Measurements from ENCODE around the gene MTA2.
A peak's percentile ranks its signal among the peaks of the same experiment; 100 is the strongest.
"Not testable (repeated sequence)": the region's sequence is repeated elsewhere in the genome, so short reads cannot be mapped to it uniquely, and the experiment has no call there.

The MTA2 gene

GRCh38 chr11:62565100-62565802 lies 36.4 kb downstream of the MTA2 start:
- DNase-seq: no peak

DNA sequence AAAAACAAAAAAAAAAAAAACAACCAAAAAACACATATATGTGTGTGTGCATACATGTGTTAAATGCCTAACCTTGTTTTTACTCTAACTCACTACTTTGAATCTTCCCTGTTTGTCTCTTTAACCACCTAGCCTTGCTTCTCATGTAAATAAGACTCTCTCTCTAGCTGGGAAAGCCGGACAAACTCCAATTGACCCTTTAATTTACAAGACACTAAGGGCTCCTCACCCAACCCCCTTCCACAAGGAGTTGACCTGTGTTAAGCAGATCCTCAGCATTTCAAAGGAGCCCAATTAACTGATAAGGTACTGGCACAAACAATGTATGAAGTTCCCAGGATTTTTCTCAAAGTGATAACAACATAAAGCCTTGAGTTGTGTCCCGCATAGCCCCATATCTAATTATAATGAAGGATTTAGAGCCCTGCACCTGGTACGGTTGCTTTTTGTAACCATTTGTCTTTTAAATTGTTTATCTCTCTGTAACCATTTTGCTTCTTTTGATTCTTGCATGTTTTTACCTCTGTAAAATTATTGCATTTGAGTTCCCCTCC lies 39.9 kb downstream of the MTA2 start:
- not testable (repeated sequence) for DNase-seq

DNA sequence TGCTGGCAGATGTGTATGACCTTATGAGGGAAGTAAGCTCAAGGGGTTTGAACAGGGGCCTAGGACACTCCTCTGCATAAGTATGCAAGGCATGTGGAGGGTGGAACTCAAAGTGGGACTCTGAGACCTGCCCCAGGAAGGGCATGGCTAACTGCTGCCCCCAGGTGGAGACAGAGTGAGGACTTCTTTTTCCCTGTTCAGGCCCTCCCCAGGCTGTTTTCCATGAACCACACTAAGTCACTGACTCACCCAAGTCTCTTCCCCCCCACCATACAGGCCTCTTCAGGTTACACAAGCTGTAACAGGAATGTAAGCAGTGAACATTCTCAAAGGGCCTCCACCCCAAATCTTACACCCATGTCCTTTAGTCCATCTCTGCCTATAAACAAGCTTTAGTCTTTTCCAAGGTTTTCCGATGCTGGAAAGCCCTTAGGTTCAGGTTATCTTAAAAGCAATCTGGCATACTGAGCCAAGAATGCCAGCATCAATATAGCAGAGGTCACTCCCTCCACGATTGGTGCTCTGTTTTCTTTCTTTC lies 41.0 kb downstream of the MTA2 start:
- peak; percentile 88 for DNase-seq

DNA sequence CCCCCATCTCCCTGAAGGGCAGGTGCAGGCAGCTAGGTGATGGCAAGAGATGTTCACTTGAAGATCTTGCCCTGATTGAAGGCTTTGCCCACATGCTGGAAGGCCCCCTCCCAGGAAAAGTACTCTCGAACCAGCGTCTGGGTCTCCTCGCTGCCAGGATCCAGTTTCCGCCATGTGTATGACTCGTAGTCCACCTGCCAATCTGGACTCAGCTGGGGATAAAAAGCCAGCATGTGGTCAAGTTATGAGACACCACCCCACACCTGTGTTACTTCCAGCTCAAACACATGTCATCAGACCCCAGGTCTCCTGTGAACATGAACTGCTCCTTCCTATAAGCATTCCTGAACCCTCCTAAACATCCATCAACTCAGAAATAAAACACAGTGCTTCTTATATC lies 42.0 kb downstream of the MTA2 start:
- DNase-seq: not testable (repeated sequence)

DNA sequence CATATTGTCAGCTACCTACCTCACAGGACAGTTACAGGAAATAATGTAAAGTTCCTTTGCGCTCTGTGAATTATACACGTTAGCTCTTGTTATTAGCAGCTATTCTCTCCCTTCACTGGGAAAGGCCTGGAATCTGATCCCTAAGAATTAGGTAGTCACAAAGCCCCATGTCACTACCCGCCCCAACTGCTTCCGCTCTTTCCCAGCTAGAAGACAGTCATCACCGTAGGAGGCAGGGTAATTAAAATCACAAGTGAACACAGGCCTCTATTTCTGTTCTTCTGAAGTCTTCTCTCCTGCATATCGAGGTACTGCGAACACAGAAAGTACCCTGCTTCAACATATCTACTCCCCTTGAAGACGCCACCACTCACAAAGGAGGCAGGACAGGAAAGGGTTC lies 42.5 kb downstream of the MTA2 start:
- no peak for DNase-seq

DNA sequence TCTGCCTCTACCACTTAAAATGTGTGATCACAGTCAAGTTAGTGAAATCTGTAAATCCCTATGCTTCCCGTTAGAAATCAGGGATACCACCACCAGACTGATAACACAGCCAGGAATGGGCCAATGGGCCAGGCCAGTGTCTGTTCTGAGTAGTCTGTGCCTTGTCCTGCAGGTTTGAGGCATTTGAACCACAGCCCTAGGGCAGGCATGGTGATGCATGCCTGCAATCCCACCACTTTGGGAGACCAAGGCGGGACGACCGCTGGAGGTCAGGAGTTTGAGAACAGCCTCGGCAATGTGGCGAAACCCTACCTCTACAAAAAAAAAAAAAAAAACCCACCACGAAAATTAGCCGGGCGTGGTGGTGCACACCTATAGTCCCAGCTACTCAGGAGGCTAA lies 43.0 kb downstream of the MTA2 start:
- no peak for DNase-seq

DNA sequence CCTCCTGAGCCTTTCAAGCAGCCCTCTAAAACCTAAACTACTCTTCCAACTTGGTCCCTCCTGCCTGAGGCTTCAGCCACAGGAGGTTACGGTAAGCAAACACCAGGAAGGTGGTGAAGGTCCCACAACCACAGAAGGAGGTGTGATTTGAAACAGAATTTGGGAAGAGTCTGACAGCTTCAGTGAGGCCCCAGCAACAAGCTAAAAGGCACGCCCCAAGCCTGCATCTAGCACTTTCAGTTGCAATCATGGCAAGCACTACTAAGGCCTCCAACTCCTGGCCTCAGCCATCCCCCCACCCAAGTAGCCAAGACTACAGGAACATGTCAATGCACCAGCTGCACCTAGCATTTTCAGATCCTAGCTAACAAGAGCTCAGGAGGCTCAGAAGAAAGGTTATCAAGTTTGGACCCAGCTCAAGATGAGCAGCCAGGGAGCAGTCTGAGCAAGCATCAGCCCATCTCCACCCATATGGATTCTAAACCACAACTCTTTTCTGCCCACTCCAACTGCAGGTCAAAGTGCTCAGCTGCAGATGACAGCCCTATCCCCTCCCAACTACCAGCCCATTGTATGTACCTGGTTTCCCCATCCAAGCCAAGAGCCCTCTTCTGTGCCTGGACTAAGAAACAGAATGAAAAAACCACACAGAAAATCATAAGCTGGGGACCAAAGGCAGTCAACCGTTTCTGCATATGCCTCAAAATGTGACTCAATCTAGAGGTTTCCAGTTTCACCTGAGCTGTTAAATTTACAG lies 44.6 kb downstream of the MTA2 start:
- no peak for DNase-seq

DNA sequence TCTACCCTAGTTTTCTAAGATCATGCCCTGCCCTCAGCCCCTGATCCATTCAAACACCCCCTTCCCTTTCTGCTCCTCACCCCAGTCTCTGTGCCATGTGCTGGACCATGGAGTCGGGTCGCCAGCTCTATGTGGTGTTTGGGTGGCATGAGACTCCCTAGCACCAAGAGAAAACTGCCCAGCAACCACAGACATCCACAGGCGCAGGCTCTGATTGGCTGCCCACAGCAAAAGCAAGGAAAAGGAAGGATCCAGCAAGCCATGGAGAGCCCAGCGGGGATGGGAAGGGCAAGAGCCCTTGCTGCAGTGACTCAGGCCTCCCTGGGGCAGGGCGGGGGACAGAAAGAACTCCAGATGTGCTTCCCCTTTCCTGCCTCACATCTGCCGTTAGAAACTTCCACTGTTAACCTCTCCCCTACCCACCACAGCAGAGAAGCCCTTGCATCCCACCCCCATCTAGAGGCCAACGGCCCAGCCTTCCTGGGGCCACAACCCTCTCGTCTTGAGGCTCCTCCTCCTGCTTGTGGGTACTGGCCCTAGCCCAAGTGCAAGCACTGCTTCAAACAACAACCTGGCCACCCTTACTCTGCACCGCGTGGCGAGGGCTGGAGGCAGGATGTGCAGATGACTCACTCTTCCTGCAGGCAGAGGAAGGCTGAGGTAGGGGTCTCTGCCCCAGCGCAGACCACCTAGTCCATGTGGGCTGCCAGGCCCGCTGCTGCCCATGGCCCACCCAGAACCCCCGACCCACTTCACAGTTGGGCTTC lies 45.4 kb downstream of the MTA2 start:
- DNase-seq: peak; percentile 91

- DNase-seq: peak; percentile 70
Observed at GRCh38 chr11:62555464-62556107, 46.1 kb downstream of the MTA2 start.

- peak; percentile 81 for DNase-seq
Observed at GRCh38 chr11:62554387-62555167, 47.1 kb downstream of the MTA2 start.

DNA sequence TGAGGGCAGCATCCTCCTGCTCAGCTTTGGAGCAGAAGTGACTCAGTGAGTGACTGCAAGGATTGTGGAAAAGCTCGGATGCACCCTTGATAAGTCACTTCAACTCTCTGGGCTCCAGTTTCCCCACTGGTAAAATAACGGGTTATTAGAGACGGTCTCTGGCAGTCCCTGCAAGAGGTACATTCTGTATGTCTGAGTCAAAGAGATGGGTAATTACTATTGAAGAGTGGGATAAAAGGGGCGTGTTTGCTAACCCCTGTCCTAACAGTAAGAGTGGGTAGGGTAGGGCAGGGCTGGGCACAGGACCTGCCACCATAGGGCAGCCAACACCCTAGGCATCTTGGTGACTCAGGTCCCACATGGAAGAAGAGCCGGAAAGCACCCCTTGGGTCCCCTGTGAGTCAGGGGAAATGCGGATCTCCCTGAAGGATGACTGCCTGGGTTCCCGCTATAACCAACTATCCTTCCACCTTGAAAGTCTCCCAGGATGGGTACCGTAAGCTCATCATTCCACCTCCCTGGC lies 47.8 kb downstream of the MTA2 start:
- no peak for DNase-seq

GRCh38 chr11:62553080-62553838 lies 48.4 kb downstream of the MTA2 start:
- DNase-seq: peak; percentile 91

- peak; percentile 64 for DNase-seq
Observed at GRCh38 chr11:62552485-62553079, 49.1 kb downstream of the MTA2 start.

DNA sequence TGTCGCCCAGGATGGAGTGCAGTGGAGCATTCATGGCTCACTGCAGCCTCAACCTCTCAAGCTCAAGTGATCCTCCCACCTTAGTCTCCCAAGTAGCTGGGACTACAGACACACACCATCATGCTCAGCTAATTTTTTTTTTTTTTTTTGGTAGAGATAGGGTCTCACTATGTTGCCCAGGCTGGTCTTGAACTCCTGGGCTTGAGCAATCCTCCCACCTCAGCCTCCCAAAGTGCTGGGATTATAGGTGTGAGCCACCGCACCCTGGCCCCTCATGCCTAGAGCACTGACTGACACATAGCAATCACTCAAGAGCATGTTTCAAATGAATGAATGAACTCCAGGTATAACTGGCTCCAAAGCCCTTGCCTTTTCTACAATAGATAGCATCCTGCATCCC lies 51.2 kb downstream of the MTA2 start:
- DNase-seq: not testable (repeated sequence)

- no peak for DNase-seq
Observed at GRCh38 chr11:62548545-62549335, 52.9 kb downstream of the MTA2 start.

DNA sequence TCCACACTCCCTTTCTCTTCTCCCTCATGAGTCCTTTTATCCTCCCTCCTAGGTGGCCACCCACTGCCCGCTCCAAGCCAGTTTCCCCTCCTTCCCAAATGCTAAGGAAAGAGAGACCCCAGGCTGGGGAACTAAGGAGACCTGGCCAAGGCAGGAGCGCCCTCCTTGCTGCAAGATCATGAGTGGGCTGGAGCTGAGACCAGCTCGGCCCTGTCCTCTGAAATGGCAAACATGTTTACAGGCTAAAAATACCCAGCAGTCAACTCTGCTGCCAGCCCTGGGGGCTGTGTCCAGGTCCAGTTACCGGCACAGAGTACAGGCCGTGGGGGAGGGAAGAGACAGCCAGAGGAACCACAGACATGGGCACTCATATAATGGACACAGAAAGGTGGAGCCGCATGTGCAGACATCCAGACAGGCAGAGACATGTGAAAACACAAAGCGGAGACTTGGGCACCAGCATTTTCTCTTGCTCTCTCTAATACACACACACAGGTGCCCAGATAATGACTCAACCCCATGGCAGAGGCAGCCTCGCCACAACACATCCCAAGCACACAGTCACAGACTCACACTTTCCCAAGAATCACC lies 53.9 kb downstream of the MTA2 start:
- DNase-seq: peak; percentile 60

GRCh38 chr11:62546929-62547625 lies 54.6 kb downstream of the MTA2 start:
- DNase-seq: peak; percentile 66

DNA sequence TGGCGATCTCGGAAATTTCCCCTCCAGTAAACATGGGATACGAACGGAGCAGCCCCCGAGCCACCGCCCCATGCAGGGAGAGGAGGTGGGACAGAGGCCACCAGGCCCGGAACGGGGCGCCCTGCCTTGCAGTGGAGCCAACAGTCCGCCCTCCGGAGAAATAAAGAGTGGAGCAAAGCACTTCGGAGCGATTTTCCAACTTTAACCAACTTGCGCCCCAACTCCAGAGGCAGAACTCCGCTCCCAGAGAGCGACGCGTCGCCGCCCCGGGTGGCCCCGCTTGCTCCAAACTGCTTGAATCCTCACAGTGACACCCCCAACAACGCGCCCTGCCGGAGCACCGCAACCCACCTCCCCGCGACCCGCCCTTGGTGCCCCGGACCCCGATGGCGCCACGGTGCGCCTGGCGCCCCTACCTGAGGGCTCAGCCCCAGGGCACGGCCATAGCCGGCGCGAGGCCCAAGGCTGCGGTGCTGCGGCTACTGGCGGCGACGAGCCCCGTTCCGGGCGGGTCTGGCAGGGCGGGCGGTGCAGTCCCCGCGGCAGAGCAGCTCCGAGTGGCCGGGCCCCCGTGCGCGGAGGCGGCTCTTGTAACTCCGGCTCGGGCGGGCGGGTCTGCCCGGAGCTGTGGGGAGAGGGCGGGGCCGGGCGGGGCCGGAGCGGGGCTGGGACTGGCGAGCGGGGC lies 55.3 kb downstream of the MTA2 start, which contains the start of gene AHNAK:
Gene AHNAK, minus strand, starts transcription at position 563 of the 685 bp plus-strand sequence. CDS start 10,708 bp downstream, outside the sequence.
- DNase-seq: peak; percentile 91

All from femur (tissue), 1 donor.